ENCODE measurements around the gene NOL4L.
A peak's percentile ranks its signal among the peaks of the same experiment; 100 is the strongest.

NOL4L gene

GRCh38 chr20:32585011-32585585 is at the start of gene NOL4L:
NOL4L (minus strand) TSS chr20:32585333; CDS start chr20:32584890, 443 bp downstream.
- no peak for DNase-seq (ENCODE audit: low read depth, low spot score)

- no peak for DNase-seq (ENCODE audit: low read depth, low spot score)
These were observed 49.1 kb upstream of the NOL4L start for GRCh38 chr20:32634041-32634805.

GRCh38 chr20:32632461-32633354 is 47.6 kb upstream of the NOL4L start:
- no peak for DNase-seq (ENCODE audit: low read depth, low spot score)

- no peak for DNase-seq (ENCODE audit: low read depth, low spot score)
These were observed 46.9 kb upstream of the NOL4L start for GRCh38 chr20:32631933-32632460.

GRCh38 chr20:32629813-32630212 is 44.7 kb upstream of the NOL4L start:
- DNase-seq (ENCODE audit: low read depth, low spot score): no peak

GRCh38 chr20:32628960-32629530 is 43.9 kb upstream of the NOL4L start:
- DNase-seq (ENCODE audit: low read depth, low spot score): no peak

- DNase-seq (ENCODE audit: low read depth, low spot score): no peak
These were observed 41.9 kb upstream of the NOL4L start for GRCh38 chr20:32626859-32627636.

GRCh38 chr20:32626407-32626806 is 41.3 kb upstream of the NOL4L start:
- DNase-seq (ENCODE audit: low read depth, low spot score): no peak

- no peak for DNase-seq (ENCODE audit: low read depth, low spot score)
These were observed 40.9 kb upstream of the NOL4L start for GRCh38 chr20:32625996-32626395.

- DNase-seq (ENCODE audit: low read depth, low spot score): no peak
These were observed 39.7 kb upstream of the NOL4L start for GRCh38 chr20:32624687-32625345.

- DNase-seq (ENCODE audit: low read depth, low spot score): peak; percentile 15
These were observed 38.6 kb upstream of the NOL4L start for GRCh38 chr20:32623667-32624157.

GRCh38 chr20:32622585-32623468 is 37.7 kb upstream of the NOL4L start:
- no peak for DNase-seq (ENCODE audit: low read depth, low spot score)

- no peak for DNase-seq (ENCODE audit: low read depth, low spot score)
These were observed 36.9 kb upstream of the NOL4L start for GRCh38 chr20:32621891-32622584.

- no peak for DNase-seq (ENCODE audit: low read depth, low spot score)
These were observed 36.1 kb upstream of the NOL4L start for GRCh38 chr20:32621071-32621890.

GRCh38 chr20:32619586-32619985 is 34.5 kb upstream of the NOL4L start:
- no peak for DNase-seq (ENCODE audit: low read depth, low spot score)

- no peak for DNase-seq (ENCODE audit: low read depth, low spot score)
These were observed 29.6 kb upstream of the NOL4L start for GRCh38 chr20:32614772-32615171.

GRCh38 chr20:32614303-32614702 is 29.2 kb upstream of the NOL4L start:
- no peak for DNase-seq (ENCODE audit: low read depth, low spot score)
